Measurements from ENCODE around the gene UBALD1.
A peak's percentile ranks its signal among the peaks of the same experiment; 100 is the strongest.

Gene UBALD1

DNA sequence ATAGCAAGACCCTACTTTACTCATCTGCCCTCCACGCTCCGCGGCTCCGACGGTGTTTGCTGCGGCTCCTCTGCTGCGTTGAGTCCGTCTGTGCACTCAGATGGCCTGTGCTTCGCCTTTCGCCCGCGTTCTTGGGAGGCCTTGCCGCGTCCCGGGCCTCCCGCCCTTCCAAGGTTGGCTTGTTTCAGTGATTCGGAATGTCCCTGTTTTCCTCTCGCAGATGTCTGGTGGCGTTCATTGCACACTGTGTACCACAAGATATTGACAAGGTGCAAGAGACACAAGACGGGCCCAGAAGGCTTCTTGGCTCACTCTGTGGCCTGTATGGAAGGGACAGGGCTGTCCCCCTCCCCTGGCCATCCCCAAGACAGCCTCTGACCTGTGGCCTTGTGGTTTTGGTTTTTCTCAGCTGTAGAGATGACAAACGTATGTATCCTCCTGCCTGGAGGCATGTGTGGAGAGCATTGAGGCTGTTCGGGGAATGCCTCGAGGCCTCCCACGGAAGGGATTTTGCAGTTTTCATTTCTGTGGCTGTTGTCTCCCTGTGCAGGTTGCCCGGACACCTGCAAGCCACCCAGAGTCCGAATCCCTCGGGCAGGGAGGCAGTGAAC, 25.3 kb upstream of the UBALD1 start:
- no peak overlapping the region for H3K4me3 ChIP-seq (ENCODE audit: low read length)
- H3K9ac ChIP-seq (ENCODE audit: low read length) = no peak overlapping the region
- H3K27me3 ChIP-seq (ENCODE audit: control insufficient read depth, insufficient read depth, low read length) = no peaks in the 10 kb centered on the region
- peaks cover 4% of the 10 kb centered on the region for H3K36me3 ChIP-seq (ENCODE audit: control insufficient read depth, insufficient read depth, low read length)
- H3K4me1 ChIP-seq (ENCODE audit: control insufficient read depth, insufficient read depth, low read length) = no peaks in the 10 kb centered on the region
- no peak overlapping the region for H3K27ac ChIP-seq (ENCODE audit: low read depth, low read length)

DNA sequence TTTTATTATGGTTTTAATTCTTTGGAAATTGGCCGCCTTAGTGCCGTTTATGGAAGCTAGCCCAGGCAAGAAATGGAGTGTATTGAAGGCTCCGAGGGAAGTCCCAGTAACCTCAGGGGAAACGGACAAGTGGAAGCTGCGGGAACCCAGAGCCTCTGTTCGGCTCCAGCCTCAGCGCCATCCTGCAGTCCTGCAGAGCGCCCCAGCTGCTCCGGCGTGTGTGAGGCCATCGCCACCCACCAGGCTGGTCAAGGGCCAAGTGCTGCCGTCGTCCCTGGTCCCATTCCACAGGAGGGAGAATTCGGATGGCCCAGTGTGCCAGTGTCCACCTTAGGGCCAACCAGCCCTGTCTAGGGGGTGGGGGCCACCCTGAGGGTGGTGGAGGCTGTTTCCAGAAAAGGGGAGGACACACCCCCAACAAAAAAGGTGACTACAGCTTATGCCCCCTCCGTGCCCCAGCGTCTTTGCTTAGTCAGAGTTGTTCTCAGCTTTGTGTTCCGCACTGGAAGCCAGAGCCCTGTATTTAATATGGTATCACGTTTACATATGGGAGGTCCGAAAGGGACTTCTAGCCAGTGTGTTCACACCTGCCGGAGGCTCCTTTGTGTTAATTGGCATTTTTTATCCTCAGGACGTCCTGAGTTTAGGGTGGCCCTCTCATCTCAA, 22.9 kb upstream of the UBALD1 start:
- Histone ChIP-seq H3K9ac (ENCODE audit: low read length) (no peak overlapping the region), H3K36me3 (ENCODE audit: control insufficient read depth, insufficient read depth, low read length) (peaks cover 8% of the 10 kb centered on the region), H3K4me3 (ENCODE audit: low read length) (no peak overlapping the region), H3K4me1 (ENCODE audit: control insufficient read depth, insufficient read depth, low read length) (no peaks in the 10 kb centered on the region), H3K27me3 (ENCODE audit: control insufficient read depth, insufficient read depth, low read length) (no peaks in the 10 kb centered on the region), H3K27ac (ENCODE audit: low read depth, low read length) (no peak overlapping the region)

DNA sequence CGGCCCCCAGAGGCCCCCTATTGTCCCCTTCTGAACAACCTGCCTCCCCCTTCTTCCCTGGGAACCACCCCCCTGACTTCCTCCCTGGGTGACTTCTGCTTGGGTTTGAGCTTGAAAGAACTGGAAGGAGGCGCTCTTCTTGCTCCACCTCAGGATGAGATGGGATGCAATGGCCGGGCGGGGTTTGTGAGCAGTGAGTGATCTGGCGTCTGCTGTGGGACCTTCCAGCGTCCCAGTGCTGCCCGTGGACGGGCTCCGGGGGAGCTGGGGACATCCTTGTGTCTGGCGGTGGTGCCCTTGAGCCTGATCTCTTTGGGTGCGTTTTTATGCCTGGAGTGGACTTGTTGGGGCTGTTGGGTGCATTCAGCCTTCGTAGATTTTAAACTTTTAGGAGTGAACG, 21.5 kb upstream of the UBALD1 start:
- no peak overlapping the region for H3K9ac ChIP-seq (ENCODE audit: low read length)
- no peak overlapping the region for H3K4me3 ChIP-seq (ENCODE audit: low read length)
- no peaks in the 10 kb centered on the region for H3K27me3 ChIP-seq (ENCODE audit: control insufficient read depth, insufficient read depth, low read length)
- peaks cover 8% of the 10 kb centered on the region for H3K36me3 ChIP-seq (ENCODE audit: control insufficient read depth, insufficient read depth, low read length)
- H3K4me1 ChIP-seq (ENCODE audit: control insufficient read depth, insufficient read depth, low read length) = no peaks in the 10 kb centered on the region
- H3K27ac ChIP-seq (ENCODE audit: low read depth, low read length) = no peak overlapping the region

DNA sequence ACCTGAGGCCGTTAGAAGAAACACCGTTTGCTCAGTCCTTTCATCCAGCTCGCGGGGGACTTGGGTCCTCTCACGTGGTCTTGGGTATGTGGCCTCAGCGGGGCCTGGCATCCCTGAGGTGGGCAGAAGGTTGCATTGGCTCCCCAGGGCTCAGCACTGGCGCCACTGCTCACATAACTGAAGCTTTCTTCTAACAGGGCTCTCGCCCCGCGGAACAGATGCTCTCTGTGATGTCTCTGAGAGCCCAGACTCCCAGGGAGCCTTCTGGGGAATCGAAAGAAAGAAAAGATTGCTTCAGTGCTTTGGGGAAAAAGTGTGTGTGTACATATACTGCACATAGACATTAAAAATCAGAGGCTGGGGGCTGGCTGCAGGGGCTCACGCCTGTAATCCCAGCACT, 20.1 kb upstream of the UBALD1 start:
- no peak overlapping the region for H3K4me3 ChIP-seq (ENCODE audit: low read length)
- no peak overlapping the region for H3K9ac ChIP-seq (ENCODE audit: low read length)
- peaks cover 8% of the 10 kb centered on the region for H3K36me3 ChIP-seq (ENCODE audit: control insufficient read depth, insufficient read depth, low read length)
- no peak overlapping the region for H3K27ac ChIP-seq (ENCODE audit: low read depth, low read length)
- H3K27me3 ChIP-seq (ENCODE audit: control insufficient read depth, insufficient read depth, low read length) = no peaks in the 10 kb centered on the region
- H3K4me1 ChIP-seq (ENCODE audit: control insufficient read depth, insufficient read depth, low read length) = no peaks in the 10 kb centered on the region

GRCh38 chr16:4633910-4634635, 19.4 kb upstream of the UBALD1 start:
- no peak overlapping the region for H3K4me3 ChIP-seq (ENCODE audit: low read length)

GRCh38 chr16:4631444-4631843, 16.8 kb upstream of the UBALD1 start:
- no peaks in the 10 kb centered on the region for H3K27me3 ChIP-seq (ENCODE audit: control insufficient read depth, insufficient read depth, low read length)
- no peak overlapping the region for H3K9ac ChIP-seq (ENCODE audit: low read length)
- no peak overlapping the region for H3K27ac ChIP-seq (ENCODE audit: low read depth, low read length)

More at GRCh38 chr16:4633910-4634635, 19.4 kb upstream of the UBALD1 start:
- no peak overlapping the region for H3K27ac ChIP-seq (ENCODE audit: low read depth, low read length)
- no peaks in the 10 kb centered on the region for H3K4me1 ChIP-seq (ENCODE audit: control insufficient read depth, insufficient read depth, low read length)
- no peak overlapping the region for H3K9ac ChIP-seq (ENCODE audit: low read length)
- peaks cover 8% of the 10 kb centered on the region for H3K36me3 ChIP-seq (ENCODE audit: control insufficient read depth, insufficient read depth, low read length)
- H3K27me3 ChIP-seq (ENCODE audit: control insufficient read depth, insufficient read depth, low read length) = no peaks in the 10 kb centered on the region

GRCh38 chr16:4628283-4628682, 13.6 kb upstream of the UBALD1 start:
- H3K27ac ChIP-seq (ENCODE audit: low read depth, low read length) = no peak overlapping the region
- no peak overlapping the region for H3K4me3 ChIP-seq (ENCODE audit: low read length)
- H3K9ac ChIP-seq (ENCODE audit: low read length) = no peak overlapping the region
- H3K36me3 ChIP-seq (ENCODE audit: control insufficient read depth, insufficient read depth, low read length) = no peaks in the 10 kb centered on the region
- peaks cover 11% of the 10 kb centered on the region for H3K4me1 ChIP-seq (ENCODE audit: control insufficient read depth, insufficient read depth, low read length)
- no peaks in the 10 kb centered on the region for H3K27me3 ChIP-seq (ENCODE audit: control insufficient read depth, insufficient read depth, low read length)

More at GRCh38 chr16:4631444-4631843, 16.8 kb upstream of the UBALD1 start:
- Histone ChIP-seq H3K4me3 (ENCODE audit: low read length) (no peak overlapping the region), H3K36me3 (ENCODE audit: control insufficient read depth, insufficient read depth, low read length) (peaks cover 4% of the 10 kb centered on the region), H3K4me1 (ENCODE audit: control insufficient read depth, insufficient read depth, low read length) (peaks cover 3% of the 10 kb centered on the region)

- Histone ChIP-seq H3K9ac (ENCODE audit: low read length) (no peak overlapping the region), H3K27me3 (ENCODE audit: control insufficient read depth, insufficient read depth, low read length) (no peaks in the 10 kb centered on the region), H3K27ac (ENCODE audit: low read depth, low read length) (no peak overlapping the region), H3K4me3 (ENCODE audit: low read length) (peak overlapping the region; percentile 95), H3K4me1 (ENCODE audit: control insufficient read depth, insufficient read depth, low read length) (peaks cover 11% of the 10 kb centered on the region), H3K36me3 (ENCODE audit: control insufficient read depth, insufficient read depth, low read length) (no peaks in the 10 kb centered on the region)
Measured at GRCh38 chr16:4626396-4626795, 11.7 kb upstream of the UBALD1 start.

DNA sequence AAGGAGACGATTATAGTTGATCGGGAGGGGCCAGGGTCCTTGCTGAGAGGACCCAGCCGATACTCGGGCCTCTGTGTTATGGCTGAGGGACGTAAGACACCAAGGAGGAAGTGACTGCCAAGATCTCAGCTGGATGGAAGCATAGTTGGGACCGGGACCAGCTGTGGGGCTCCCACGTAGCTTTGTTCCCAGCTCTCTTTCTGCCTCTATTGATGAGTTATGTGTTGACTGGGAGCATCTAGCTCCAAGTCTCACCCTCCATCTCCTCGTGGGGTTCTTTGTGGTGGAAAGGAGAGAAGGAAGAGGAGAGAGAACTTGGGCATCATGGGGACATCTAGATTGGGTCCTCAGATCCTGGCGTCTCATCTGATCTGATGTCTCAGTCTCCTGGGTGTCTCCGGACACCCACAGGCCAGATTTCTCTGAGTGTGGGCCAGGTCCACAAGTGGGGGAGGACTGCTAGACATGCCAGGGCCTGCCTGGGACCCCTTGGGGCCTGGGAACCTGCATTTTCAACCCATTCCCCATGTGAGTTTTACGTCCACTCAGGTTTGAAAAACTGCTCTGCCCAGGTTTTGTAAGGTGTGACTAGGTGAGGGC, 11.0 kb upstream of the UBALD1 start:
- peak overlapping the region; percentile 97 for H3K9ac ChIP-seq (ENCODE audit: low read length)
- peak overlapping the region; percentile 97 for H3K27ac ChIP-seq (ENCODE audit: low read depth, low read length)

DNA sequence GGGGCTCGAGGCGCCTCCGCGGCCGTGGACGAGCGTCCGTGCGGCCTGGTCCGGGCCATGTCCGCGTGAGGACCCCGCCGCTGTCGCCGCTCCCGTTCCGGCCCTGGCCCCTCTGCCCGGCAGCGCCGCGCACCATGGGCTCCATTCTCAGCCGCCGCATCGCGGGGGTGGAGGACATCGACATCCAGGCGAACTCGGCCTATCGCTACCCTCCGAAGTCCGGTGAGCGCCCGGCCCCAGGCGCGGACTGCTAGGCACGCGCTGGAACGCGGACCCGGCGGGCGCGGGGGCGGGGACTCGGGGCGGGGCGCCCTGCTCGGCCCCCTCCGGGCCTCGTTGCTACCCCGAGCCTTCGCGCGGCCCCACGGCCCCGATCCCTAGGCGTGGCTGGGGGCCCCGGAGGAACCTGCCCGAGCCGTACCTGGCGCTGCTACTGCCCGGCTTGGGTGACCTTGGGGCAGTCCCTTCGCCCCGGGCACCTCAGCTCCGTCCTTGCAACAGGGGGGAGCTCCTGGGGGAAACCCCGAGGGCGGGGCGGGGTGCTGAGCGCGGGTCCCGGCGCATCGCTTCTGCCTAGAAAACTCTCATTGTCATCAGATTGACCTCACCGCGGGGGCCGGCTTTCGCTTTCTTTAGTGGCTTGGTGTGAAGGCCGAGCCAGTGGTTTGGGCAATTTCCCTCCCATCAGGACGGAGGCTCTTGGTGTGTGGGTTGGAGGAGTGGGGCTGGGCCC, 10.3 kb upstream of the UBALD1 start:
- H3K27ac ChIP-seq (ENCODE audit: low read depth, low read length) = peak overlapping the region; percentile 97
- peak overlapping the region; percentile 97 for H3K9ac ChIP-seq (ENCODE audit: low read length)
- H3K4me3 ChIP-seq (ENCODE audit: low read length) = peak overlapping the region; percentile 95
- peaks cover 11% of the 10 kb centered on the region for H3K4me1 ChIP-seq (ENCODE audit: control insufficient read depth, insufficient read depth, low read length)
- H3K27me3 ChIP-seq (ENCODE audit: control insufficient read depth, insufficient read depth, low read length) = no peaks in the 10 kb centered on the region
- no peaks in the 10 kb centered on the region for H3K36me3 ChIP-seq (ENCODE audit: control insufficient read depth, insufficient read depth, low read length)

More for the DNA sequence above, 11.0 kb upstream of the UBALD1 start:
- H3K4me3 ChIP-seq (ENCODE audit: low read length) = peak overlapping the region; percentile 95
- H3K27me3 ChIP-seq (ENCODE audit: control insufficient read depth, insufficient read depth, low read length) = no peaks in the 10 kb centered on the region
- peaks cover 11% of the 10 kb centered on the region for H3K4me1 ChIP-seq (ENCODE audit: control insufficient read depth, insufficient read depth, low read length)
- H3K36me3 ChIP-seq (ENCODE audit: control insufficient read depth, insufficient read depth, low read length) = no peaks in the 10 kb centered on the region

- peak within 1 kb of the TSS; percentile 97 for H3K9ac ChIP-seq (ENCODE audit: low read length)
- peak within 1 kb of the TSS; percentile 97 for H3K27ac ChIP-seq (ENCODE audit: low read depth, low read length)
Measured at GRCh38 chr16:4624015-4624826, 9.5 kb upstream of the UBALD1 start, which contains the start of gene MGRN1. TSS of gene MGRN1 (plus strand) at chr16:4624826. CDS start at chr16:4624961, 135 bp downstream.

More at GRCh38 chr16:4624015-4624826, 9.5 kb upstream of the UBALD1 start, which contains the start of gene MGRN1:
- no peaks in the 10 kb centered on the region for H3K36me3 ChIP-seq (ENCODE audit: control insufficient read depth, insufficient read depth, low read length)
- peak within 1 kb of the TSS; percentile 95 for H3K4me3 ChIP-seq (ENCODE audit: low read length)
- H3K27me3 ChIP-seq (ENCODE audit: control insufficient read depth, insufficient read depth, low read length) = no peaks in the 10 kb centered on the region
- peaks cover 11% of the 10 kb centered on the region for H3K4me1 ChIP-seq (ENCODE audit: control insufficient read depth, insufficient read depth, low read length)

Data from rectal smooth muscle tissue (tissue), 1 donor.